HG02588 (cell line): ENCODE measurements around the gene VWC2L.

Experiments used
- ATAC-seq: cut with Tn5 transposase; IDR thresholded peaks from one replicate; pipeline ENCODE4 v1.9.1; 2021; ENCODE audit warnings: mild to moderate bottlenecking, moderate library complexity; ENCODE audit not compliant: unreplicated experiment

VWC2L gene

GRCh38 chr2:214533541-214533940 lies 122.7 kb downstream of the VWC2L start:
- no peak for ATAC-seq

GRCh38 chr2:214536625-214537024 lies 125.8 kb downstream of the VWC2L start:
- ATAC-seq: no peak

- ATAC-seq: no peak
Observed at GRCh38 chr2:214537929-214538328, 127.1 kb downstream of the VWC2L start.

- no peak for ATAC-seq
Observed at GRCh38 chr2:214542295-214542694, 131.4 kb downstream of the VWC2L start.

- no peak for ATAC-seq
Observed at GRCh38 chr2:214542866-214543265, 132.0 kb downstream of the VWC2L start.

GRCh38 chr2:214543386-214543955 lies 132.6 kb downstream of the VWC2L start:
- no peak for ATAC-seq

- ATAC-seq: no peak
Observed at GRCh38 chr2:214545898-214546542, 135.2 kb downstream of the VWC2L start.

- no peak for ATAC-seq
Observed at GRCh38 chr2:214547931-214548330, 137.1 kb downstream of the VWC2L start.

GRCh38 chr2:214549946-214550345 lies 139.1 kb downstream of the VWC2L start:
- no peak for ATAC-seq

- ATAC-seq: no peak
Observed at GRCh38 chr2:214550786-214551185, 139.9 kb downstream of the VWC2L start.

GRCh38 chr2:214557884-214558283 lies 147.0 kb downstream of the VWC2L start:
- no peak for ATAC-seq

- ATAC-seq: no peak
Observed at GRCh38 chr2:214558341-214558740, 147.5 kb downstream of the VWC2L start.

GRCh38 chr2:214560176-214560575 lies 149.3 kb downstream of the VWC2L start:
- ATAC-seq: no peak

- no peak for ATAC-seq
Observed at GRCh38 chr2:214560618-214561190, 149.8 kb downstream of the VWC2L start.

- no peak for ATAC-seq
Observed at GRCh38 chr2:214565246-214565645, 154.4 kb downstream of the VWC2L start.

GRCh38 chr2:214566457-214566856 lies 155.6 kb downstream of the VWC2L start:
- ATAC-seq: no peak

GRCh38 chr2:214569419-214570035 lies 158.7 kb downstream of the VWC2L start:
- ATAC-seq: no peak

GRCh38 chr2:214574084-214574781 lies 163.4 kb downstream of the VWC2L start:
- no peak for ATAC-seq

GRCh38 chr2:214575030-214575429 lies 164.2 kb downstream of the VWC2L start:
- no peak for ATAC-seq

GRCh38 chr2:214575465-214575864 lies 164.6 kb downstream of the VWC2L start:
- no peak for ATAC-seq

- ATAC-seq: no peak
Observed at GRCh38 chr2:214577769-214578168, 166.9 kb downstream of the VWC2L start.

- ATAC-seq: no peak
Observed at GRCh38 chr2:214578442-214578841, 167.6 kb downstream of the VWC2L start.
